GM19043 (cell line): ENCODE results near the gene ATF6B.
"Not testable (repeated sequence)": the region's sequence is repeated elsewhere in the genome, so short reads cannot be mapped to it uniquely, and the experiment has no call there.

Experiments
- ATAC-seq: cut with Tn5 transposase; IDR thresholded peaks from one replicate; pipeline ENCODE4 v1.9.1; 2021; ENCODE audit warnings: low read depth; ENCODE audit not compliant: unreplicated experiment

The ATF6B gene

GRCh38 chr6:32156891-32157290 lies 28.8 kb upstream of the ATF6B start:
- ATAC-seq = no peak

- ATAC-seq = peak; percentile 70
Observed at GRCh38 chr6:32154514-32155161, 26.6 kb upstream of the ATF6B start.

GRCh38 chr6:32153564-32154513 lies 25.8 kb upstream of the ATF6B start, which contains the start of gene PPT2:
Gene PPT2, plus strand, starts transcription at chr6:32154141. Its CDS starts 454 bp downstream, at chr6:32154595.
- ATAC-seq = no peak

DNA sequence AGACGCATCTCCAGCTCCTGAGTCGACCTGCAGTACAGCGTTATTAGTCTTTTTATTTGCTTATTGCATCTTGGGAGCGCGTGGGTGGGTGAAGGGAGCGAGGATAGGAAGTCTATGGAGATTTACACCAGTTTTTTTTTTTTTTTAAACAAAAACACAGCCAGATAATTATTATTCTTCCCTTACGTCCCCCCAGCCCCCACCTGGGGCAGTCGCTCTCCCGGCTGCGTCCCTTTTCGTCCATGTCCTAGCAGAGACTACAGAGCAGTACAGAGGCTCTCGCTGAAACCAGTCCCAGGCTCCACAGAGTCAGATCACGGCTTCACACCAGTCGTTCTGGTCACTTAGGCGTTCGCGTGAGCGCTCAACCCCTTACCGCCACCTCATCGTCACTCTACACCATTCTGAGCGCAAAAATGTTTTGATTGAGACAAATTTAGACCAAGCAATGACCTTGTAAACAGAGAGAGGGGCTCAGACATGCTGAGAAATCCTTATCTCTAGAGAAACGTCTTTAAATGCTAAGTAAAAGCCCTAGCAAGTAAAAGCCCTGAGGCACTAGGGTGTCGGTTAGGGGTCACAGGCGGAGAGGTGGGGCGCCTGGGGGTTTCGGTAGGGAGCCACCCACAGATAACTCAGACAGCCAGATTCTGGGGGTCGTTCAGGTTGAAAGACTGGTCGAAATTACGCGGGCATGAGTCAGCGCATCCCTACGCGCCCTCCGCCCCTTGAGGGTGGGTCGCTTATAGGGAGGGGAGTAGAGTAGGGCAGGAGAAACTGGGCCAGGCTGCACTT lies 24.9 kb upstream of the ATF6B start:
- no peak for ATAC-seq

DNA sequence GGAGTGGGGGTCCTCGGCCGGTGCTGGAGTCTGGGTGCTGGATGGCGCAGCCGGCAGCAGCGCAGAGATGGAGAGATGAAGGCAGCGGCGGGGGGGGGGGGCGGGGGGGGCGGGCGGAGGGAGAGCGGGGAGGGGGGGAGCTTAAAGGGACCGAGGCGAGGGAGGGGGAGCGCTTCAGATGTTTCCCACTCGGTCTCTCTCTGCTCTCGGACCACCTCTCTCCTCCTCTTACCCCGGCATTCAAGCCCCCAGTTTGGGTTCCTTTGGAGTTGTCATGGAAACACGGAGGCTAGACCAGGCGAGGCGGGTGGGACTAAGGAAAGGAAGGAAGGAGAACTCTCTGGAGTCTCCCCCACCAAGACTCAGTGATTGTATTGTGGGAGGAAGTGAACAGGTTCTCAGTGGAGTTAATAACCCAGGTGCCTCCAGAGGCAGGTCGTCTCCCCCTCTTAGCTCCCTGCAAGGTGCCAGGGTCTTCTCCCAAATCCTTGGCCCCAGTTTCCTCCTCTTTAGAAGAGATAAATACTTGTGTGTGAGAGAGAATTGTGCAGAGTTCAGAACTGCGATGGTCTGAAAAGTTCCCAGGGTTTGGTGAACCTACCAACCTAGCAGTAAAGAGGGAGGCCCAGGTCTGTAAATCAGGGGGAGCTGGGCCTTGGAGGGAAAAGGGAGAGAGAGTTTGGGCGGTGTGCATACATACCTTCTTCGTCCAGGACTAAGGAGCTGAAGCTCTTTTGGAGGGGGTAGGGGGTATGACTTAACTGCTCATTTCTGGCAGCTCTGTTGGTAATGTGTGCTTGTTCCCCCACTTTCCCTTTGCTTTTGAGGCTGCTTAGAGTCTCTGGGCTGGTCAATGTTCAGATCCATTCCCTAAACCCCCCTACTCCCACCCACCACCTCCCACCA lies 24.1 kb upstream of the ATF6B start, which contains the start of gene PRRT1:
Gene PRRT1 (minus strand): TSS at position 77 of the 906 bp plus-strand sequence. CDS start 112 bp downstream, outside the sequence.
- no peak for ATAC-seq

DNA sequence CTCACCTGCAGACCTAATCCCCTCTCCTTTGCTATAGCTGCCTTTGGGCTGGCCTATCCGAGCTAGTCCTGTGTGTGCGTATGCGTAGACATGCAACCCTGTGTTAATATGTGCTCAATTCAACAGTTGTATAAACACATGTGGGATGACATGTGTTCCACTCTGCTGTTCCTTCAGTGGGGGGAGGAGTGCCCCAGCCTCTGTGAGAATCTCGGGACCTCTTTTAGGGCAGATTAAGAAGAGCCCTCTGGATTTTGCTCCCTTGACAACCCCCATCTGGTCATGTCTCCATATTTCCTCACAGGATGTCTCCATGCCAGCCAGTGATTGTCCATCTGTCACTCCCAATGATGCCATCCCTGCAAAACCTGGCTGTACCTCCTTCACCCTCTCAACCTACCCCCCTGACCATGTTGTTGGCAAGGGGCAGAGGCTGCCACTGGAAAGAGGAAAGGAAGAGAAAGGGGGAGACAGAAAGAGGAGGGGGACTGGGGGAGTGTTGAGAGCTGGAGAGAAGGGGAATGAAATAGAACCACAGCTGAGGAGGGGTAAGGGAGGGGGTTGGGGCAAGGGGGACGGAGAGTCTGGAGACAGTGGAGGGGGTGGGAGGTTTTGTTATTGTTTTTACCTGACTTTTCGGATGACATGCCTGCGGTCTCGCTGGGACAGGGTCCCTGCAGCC lies 23.3 kb upstream of the ATF6B start:
- ATAC-seq = no peak

DNA sequence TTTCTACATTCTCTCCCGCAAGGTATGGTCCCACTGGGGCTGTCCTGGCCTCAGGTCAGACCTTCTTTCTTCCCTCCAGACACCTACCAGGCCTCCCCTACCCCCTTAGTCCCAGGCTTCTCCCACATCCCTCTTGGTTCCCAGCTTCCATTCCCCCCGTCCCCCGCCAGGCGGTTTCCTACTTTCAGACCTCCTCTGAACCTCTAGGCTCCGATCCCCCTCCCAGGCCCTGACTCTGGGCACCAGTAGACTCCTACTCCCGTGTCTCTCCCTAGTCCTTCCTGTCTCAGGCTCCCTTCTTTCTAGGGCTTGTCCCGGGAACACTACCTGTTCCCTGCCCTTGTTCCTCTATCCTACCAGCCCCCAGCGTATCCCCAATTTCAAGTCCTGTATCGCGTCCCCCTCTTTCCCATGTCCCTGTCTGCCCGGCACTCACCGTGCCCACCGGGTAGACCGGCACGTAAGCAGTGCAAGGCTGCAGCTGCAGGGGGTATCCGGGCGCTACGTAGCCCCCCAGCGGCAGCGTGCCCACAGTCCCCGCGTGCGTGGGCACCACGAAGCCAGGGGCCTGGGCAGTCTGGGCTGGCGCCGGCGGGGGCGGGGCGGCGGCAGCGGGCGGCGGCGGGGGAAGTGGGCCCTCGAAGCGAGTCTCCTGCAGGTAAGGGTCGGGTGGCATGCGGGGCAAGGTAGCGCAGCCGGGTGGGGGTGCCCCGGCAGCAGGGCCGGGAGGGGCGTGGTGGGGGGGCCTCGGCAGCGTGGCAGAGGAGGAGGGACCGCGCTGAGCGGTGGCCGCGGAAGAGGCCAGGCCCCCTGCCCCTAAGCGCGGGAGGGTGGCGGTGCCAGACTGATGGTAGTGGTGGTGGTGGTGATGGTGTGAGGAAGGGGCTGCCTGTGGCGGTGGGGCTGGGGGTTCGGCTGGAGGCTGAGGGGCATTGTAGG lies 22.2 kb upstream of the ATF6B start:
- ATAC-seq = no peak

- ATAC-seq = no peak
Observed at GRCh38 chr6:32149092-32149755, 21.2 kb upstream of the ATF6B start.

- ATAC-seq = no peak
Observed at GRCh38 chr6:32148289-32149091, 20.4 kb upstream of the ATF6B start.

DNA sequence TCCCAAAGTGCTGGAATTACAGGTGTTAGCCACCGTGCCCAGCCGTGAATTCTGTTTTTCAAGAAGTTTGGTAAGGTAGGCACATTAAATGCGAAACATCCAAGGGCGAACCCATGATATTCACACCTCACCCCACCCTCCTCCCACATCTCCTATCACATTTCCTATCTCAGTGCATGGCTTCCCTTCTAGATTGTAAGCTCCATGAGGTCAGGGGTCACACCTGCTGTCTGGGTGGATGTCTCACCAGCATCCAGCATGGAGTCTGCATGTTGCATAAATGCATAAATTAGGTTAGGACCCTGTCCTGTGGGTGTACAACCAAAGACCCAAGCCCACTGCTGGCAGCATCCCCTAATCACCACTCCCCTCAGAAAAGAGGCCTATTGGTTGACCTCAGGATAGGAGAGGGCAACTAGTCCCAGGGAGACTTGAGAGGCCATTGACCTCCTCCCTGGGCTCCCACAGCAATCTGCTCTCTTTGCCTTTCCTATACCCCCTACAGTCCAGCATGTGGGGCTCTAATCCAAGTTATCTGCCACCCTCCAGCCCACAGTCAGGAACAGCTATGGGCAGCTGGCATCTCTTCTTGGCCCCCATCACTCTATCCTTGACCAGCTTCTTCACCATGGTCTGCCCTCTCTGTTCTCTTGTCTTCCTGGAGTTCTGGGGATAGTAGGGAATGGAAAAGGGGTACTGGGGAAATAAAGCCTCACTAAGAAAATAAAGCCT lies 19.5 kb upstream of the ATF6B start:
- ATAC-seq = no peak

GRCh38 chr6:32146687-32147086 lies 18.6 kb upstream of the ATF6B start:
- ATAC-seq = no peak

GRCh38 chr6:32146287-32146686 lies 18.2 kb upstream of the ATF6B start:
- no peak for ATAC-seq

- ATAC-seq = not testable (repeated sequence)
Observed at GRCh38 chr6:32144238-32144637, 16.2 kb upstream of the ATF6B start.

DNA sequence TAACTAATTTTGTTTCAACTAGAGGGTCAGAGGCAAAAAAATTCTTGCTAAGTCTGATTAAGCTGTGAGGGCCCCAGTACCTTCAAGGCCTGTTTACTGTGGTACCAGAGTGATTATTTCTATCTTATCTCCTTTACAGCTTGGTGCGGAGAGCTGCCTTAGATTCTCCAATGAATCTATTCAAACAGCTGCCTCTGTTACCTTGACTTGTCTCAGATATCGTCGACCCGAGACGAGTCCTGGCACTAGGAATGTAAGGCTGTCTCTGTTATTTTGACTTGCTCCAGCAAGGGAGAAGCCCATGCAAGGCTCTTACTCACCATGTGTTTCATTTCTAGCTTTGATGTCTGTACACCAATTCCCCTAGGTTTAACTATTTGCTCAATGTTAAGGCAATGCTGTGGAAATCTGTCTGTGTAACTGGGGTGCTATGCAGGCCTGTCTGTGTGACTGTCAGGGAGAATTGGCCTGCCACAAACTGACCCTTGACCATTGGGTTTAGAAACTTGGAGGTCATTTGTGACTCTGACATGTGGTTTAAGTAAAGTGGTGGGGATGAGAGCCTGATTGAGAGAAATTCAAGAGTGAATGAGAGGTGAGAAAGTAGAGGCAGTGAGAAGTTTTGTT lies 12.5 kb upstream of the ATF6B start:
- no peak for ATAC-seq

- ATAC-seq = no peak
Observed at GRCh38 chr6:32139590-32139989, 11.5 kb upstream of the ATF6B start.

GRCh38 chr6:32137454-32137853 lies 9.4 kb upstream of the ATF6B start:
- no peak for ATAC-seq
